ENCODE measurements around the gene KRTAP2-1. TPM values are rescaled to one million over a fixed set of nuclear protein-coding genes. Genes with fewer than 3 reads are reported as not detected.

KRTAP2-1 gene
- total RNA-seq, 2 experiments from 2014 or later = not detected

- H3K9me3 Mint-ChIP-seq = no peaks in the 10 kb centered on the region
- TF ChIP-seq CTCF (IDR thresholded peaks at IDR 0.05) = no peak
- DNase-seq = no peak
- H3K36me3 Mint-ChIP-seq (ENCODE audit: low read depth) = no peaks in the 10 kb centered on the region
- no peaks in the 10 kb centered on the region for H3K4me1 Mint-ChIP-seq (ENCODE audit: low read depth)
- H3K27me3 ChIP-seq (ENCODE audit: control insufficient read depth in 1 of 2, insufficient read depth in 2 of 2, low read length in 2 of 2) = no peaks in the 10 kb centered on the region
- H3K9me3 ChIP-seq (ENCODE audit: control insufficient read depth in 1 of 2, insufficient read depth in 1 of 2, low read length in 2 of 2) = no peaks in the 10 kb centered on the region
- no peaks in the 10 kb centered on the region for H3K36me3 ChIP-seq (ENCODE audit: insufficient read depth, low read length)
- intact Hi-C loops (cut with DNase I, micrococcal nuclease) = no loop called here
- no peak overlapping the region for H3K27ac ChIP-seq (ENCODE audit: low read depth in 1 of 2, low read length in 2 of 2)
- H3K4me1 ChIP-seq (ENCODE audit: insufficient read depth, low read length) = no peaks in the 10 kb centered on the region
- POLR2A ChIA-PET = no interaction called here
- H3K27ac Mint-ChIP-seq = no peak overlapping the region
- H3K27me3 Mint-ChIP-seq = peaks cover 1% of the 10 kb centered on the region
- ATAC-seq (ENCODE audit: poor library complexity) = no peak
- no peak overlapping the region for H3K4me3 ChIP-seq (ENCODE audit: low read length)
- CTCF ChIA-PET = no interaction called here
- H3K4me3 Mint-ChIP-seq = no peak overlapping the region
Observed at GRCh38 chr17:41012326-41013120, 34.6 kb downstream of the KRTAP2-1 start.

GRCh38 chr17:41010441-41010840 lies 36.7 kb downstream of the KRTAP2-1 start:
- no peak overlapping the region for H3K4me3 ChIP-seq (ENCODE audit: low read length)
- H3K9me3 ChIP-seq (ENCODE audit: control insufficient read depth in 1 of 2, insufficient read depth in 1 of 2, low read length in 2 of 2) = no peaks in the 10 kb centered on the region
- no peak overlapping the region for H3K27ac ChIP-seq (ENCODE audit: low read depth in 1 of 2, low read length in 2 of 2)
- H3K4me3 Mint-ChIP-seq = no peak overlapping the region
- no peak for ATAC-seq (ENCODE audit: poor library complexity)
- no peaks in the 10 kb centered on the region for H3K36me3 Mint-ChIP-seq (ENCODE audit: low read depth)
- CTCF ChIA-PET = no interaction called here
- POLR2A ChIA-PET = no interaction called here
- H3K27me3 Mint-ChIP-seq = no peaks in the 10 kb centered on the region
- no peaks in the 10 kb centered on the region for H3K27me3 ChIP-seq (ENCODE audit: control insufficient read depth in 1 of 2, insufficient read depth in 2 of 2, low read length in 2 of 2)
- TF ChIP-seq CTCF (IDR thresholded peaks at IDR 0.05) = no peak
- no peaks in the 10 kb centered on the region for H3K36me3 ChIP-seq (ENCODE audit: insufficient read depth, low read length)
- no peaks in the 10 kb centered on the region for H3K4me1 Mint-ChIP-seq (ENCODE audit: low read depth)
- no peak overlapping the region for H3K27ac Mint-ChIP-seq
- no peaks in the 10 kb centered on the region for H3K9me3 Mint-ChIP-seq
- DNase-seq = no peak
- H3K4me1 ChIP-seq (ENCODE audit: insufficient read depth, low read length) = no peaks in the 10 kb centered on the region
- intact Hi-C loops (cut with DNase I, micrococcal nuclease) = no loop called here

- ATAC-seq (ENCODE audit: poor library complexity) (no peak), DNase-seq (no peak)
- TF ChIP-seq CTCF (IDR thresholded peaks at IDR 0.05) = no peak
- no peaks in the 10 kb centered on the region for H3K9me3 Mint-ChIP-seq
- Histone ChIP-seq H3K9me3 (ENCODE audit: control insufficient read depth in 1 of 2, insufficient read depth in 1 of 2, low read length in 2 of 2) (no peaks in the 10 kb centered on the region), H3K27me3 (ENCODE audit: control insufficient read depth in 1 of 2, insufficient read depth in 2 of 2, low read length in 2 of 2) (no peaks in the 10 kb centered on the region), H3K36me3 (ENCODE audit: insufficient read depth, low read length) (no peaks in the 10 kb centered on the region), H3K4me1 (ENCODE audit: insufficient read depth, low read length) (no peaks in the 10 kb centered on the region), H3K4me3 (ENCODE audit: low read length) (no peak overlapping the region), H3K27ac (ENCODE audit: low read depth in 1 of 2, low read length in 2 of 2) (no peak overlapping the region)
- POLR2A ChIA-PET = no interaction called here
- H3K4me3 Mint-ChIP-seq = no peak overlapping the region
- H3K27ac Mint-ChIP-seq = no peak overlapping the region
- H3K36me3 Mint-ChIP-seq (ENCODE audit: low read depth) = no peaks in the 10 kb centered on the region
- intact Hi-C loops (cut with DNase I, micrococcal nuclease) = no loop called here
- CTCF ChIA-PET = no interaction called here
- H3K27me3 Mint-ChIP-seq = no peaks in the 10 kb centered on the region
- H3K4me1 Mint-ChIP-seq (ENCODE audit: low read depth) = no peaks in the 10 kb centered on the region
Observed at GRCh38 chr17:41009936-41010335, 37.2 kb downstream of the KRTAP2-1 start.
